Measurements from ENCODE around the gene CACNB2.

Gene CACNB2

GRCh38 chr10:18450298-18450697 lies 310.1 kb downstream of the CACNB2 start:
- no peak for DNase-seq (ENCODE audit: low read depth in 2 of 2)

- no peak for DNase-seq (ENCODE audit: low read depth in 2 of 2)
Measured at GRCh38 chr10:18455086-18455884, 315.1 kb downstream of the CACNB2 start.

GRCh38 chr10:18456984-18457383 lies 316.8 kb downstream of the CACNB2 start:
- DNase-seq (ENCODE audit: low read depth in 2 of 2), result no peak

- no peak for DNase-seq (ENCODE audit: low read depth in 2 of 2)
Measured at GRCh38 chr10:18460032-18460431, 319.8 kb downstream of the CACNB2 start.

GRCh38 chr10:18463673-18464211 lies 323.5 kb downstream of the CACNB2 start:
- no peak for DNase-seq (ENCODE audit: low read depth in 2 of 2)

GRCh38 chr10:18469125-18469524 lies 328.9 kb downstream of the CACNB2 start:
- no peak for DNase-seq (ENCODE audit: low read depth in 2 of 2)

- DNase-seq (ENCODE audit: low read depth in 2 of 2), result no peak
Measured at GRCh38 chr10:18472977-18473376, 332.8 kb downstream of the CACNB2 start.

GRCh38 chr10:18473424-18474117 lies 333.3 kb downstream of the CACNB2 start:
- DNase-seq (ENCODE audit: low read depth in 2 of 2), result no peak

GRCh38 chr10:18474118-18474455 lies 333.9 kb downstream of the CACNB2 start:
- no peak for DNase-seq (ENCODE audit: low read depth in 2 of 2)

GRCh38 chr10:18476076-18476647 lies 335.9 kb downstream of the CACNB2 start:
- no peak for DNase-seq (ENCODE audit: low read depth in 2 of 2)

- DNase-seq (ENCODE audit: low read depth in 2 of 2), result no peak
Measured at GRCh38 chr10:18478354-18478753, 338.1 kb downstream of the CACNB2 start.

GRCh38 chr10:18479502-18479901 lies 339.3 kb downstream of the CACNB2 start:
- DNase-seq (ENCODE audit: low read depth in 2 of 2), result no peak

GRCh38 chr10:18483516-18484186 lies 343.4 kb downstream of the CACNB2 start:
- no peak for DNase-seq (ENCODE audit: low read depth in 2 of 2)

GRCh38 chr10:18486438-18486837 lies 346.2 kb downstream of the CACNB2 start:
- DNase-seq (ENCODE audit: low read depth in 2 of 2), result no peak

- DNase-seq (ENCODE audit: low read depth in 2 of 2), result no peak
Measured at GRCh38 chr10:18490755-18491154, 350.5 kb downstream of the CACNB2 start.

- DNase-seq (ENCODE audit: low read depth in 2 of 2), result no peak
Measured at GRCh38 chr10:18497806-18498369, 357.7 kb downstream of the CACNB2 start.

- no peak for DNase-seq (ENCODE audit: low read depth in 2 of 2)
Measured at GRCh38 chr10:18498998-18499397, 358.8 kb downstream of the CACNB2 start.

GRCh38 chr10:18500576-18500975 lies 360.4 kb downstream of the CACNB2 start:
- no peak for DNase-seq (ENCODE audit: low read depth in 2 of 2)

- DNase-seq (ENCODE audit: low read depth in 2 of 2), result no peak
Measured at GRCh38 chr10:18501198-18501597, 361.0 kb downstream of the CACNB2 start.

- DNase-seq (ENCODE audit: low read depth in 2 of 2), result no peak
Measured at GRCh38 chr10:18501629-18502028, 361.4 kb downstream of the CACNB2 start.

GRCh38 chr10:18504161-18504560 lies 363.9 kb downstream of the CACNB2 start:
- DNase-seq (ENCODE audit: low read depth in 2 of 2), result no peak
